HepG2 (cell line): Measurements from ENCODE around the gene RRAS2. TPM values are rescaled to one million over a fixed set of nuclear protein-coding genes. Genes with fewer than 3 reads are reported as not detected.
A peak's percentile ranks its signal among the peaks of the same experiment; 100 is the strongest.

Source experiments
- CBX2 ChIP-seq, 2 experiments: fragments of 200-600 bp in 1 of 2; sonication (generic); formaldehyde crosslinking in 1 of 2; IDR thresholded peaks; 2 replicates each; pipeline versions ENCODE4 v1.7.0 to v1.8.1; 2018 to 2022; ENCODE audit warnings: low read depth in 2 of 2, low read length in 1 of 2, mild to moderate bottlenecking in 1 of 2, missing genetic modification reagents in 1 of 2
- FOXO1 ChIP-seq: sonication (generic); formaldehyde crosslinking; IDR thresholded peaks from 2 replicates; pipeline ENCODE4 v1.4.0; 2020; ENCODE audit warnings: missing genetic modification reagents
- HNRNPLL ChIP-seq: fragments of 200-400 bp; formaldehyde crosslinking; IDR thresholded peaks from 2 replicates; pipeline ENCODE4 v1.6.1; 2017; ENCODE audit warnings: mild to moderate bottlenecking, low read depth, low read length; ENCODE audit not compliant: poor library complexity, severe bottlenecking
- KAT7 ChIP-seq: IDR thresholded peaks from 2 replicates; pipeline ENCODE4 v1.6.1; 2018; ENCODE audit warnings: borderline replicate concordance, missing compliant biosample characterization
- MAZ ChIP-seq, 2 experiments: sonication (generic) in 1 of 2; formaldehyde crosslinking in 1 of 2; IDR thresholded peaks; 2 replicates each; pipeline versions ENCODE4 v1.5.0 to v1.6.1; 2012 to 2020; ENCODE audit warnings: low read depth in 2 of 2, mild to moderate bottlenecking in 2 of 2, borderline replicate concordance in 1 of 2, improper control_type of control experiment in 1 of 2, low read length in 1 of 2, missing genetic modification reagents in 1 of 2, moderate library complexity in 1 of 2
- NFATC3 ChIP-seq: sonication (generic); formaldehyde crosslinking; IDR thresholded peaks from 2 replicates; pipeline ENCODE4 v1.5.1; 2020; ENCODE audit warnings: mild to moderate bottlenecking, missing genetic modification reagents
- POGK ChIP-seq: sonication (generic); formaldehyde crosslinking; conservative IDR thresholded peaks from 2 replicates; pipeline ENCODE4 v1.8.0; 2022; ENCODE audit warnings: mild to moderate bottlenecking, moderate library complexity, missing genetic modification reagents
- RAD21 ChIP-seq: fragments of 450-650 bp; formaldehyde crosslinking; IDR thresholded peaks from 2 replicates; pipeline ENCODE4 v1.5.0; 2020; ENCODE audit warnings: mild to moderate bottlenecking
- SALL1 ChIP-seq: sonication (generic); formaldehyde crosslinking; IDR thresholded peaks from 2 replicates; pipeline ENCODE4 v1.8.0; 2022; ENCODE audit warnings: mild to moderate bottlenecking, missing genetic modification reagents
- SAP130 ChIP-seq: IDR thresholded peaks from 2 replicates; pipeline ENCODE4 v1.6.1; 2016; ENCODE audit warnings: low read depth
- UBTF ChIP-seq: sonication (generic); formaldehyde crosslinking; IDR thresholded peaks from 2 replicates; pipeline ENCODE4 v1.4.0; 2020; ENCODE audit warnings: mild to moderate bottlenecking, missing genetic modification reagents
- ZNF460 ChIP-seq: sonication (generic); formaldehyde crosslinking; IDR thresholded peaks from 2 replicates; pipeline ENCODE4 v1.5.1; 2020; ENCODE audit warnings: missing genetic modification reagents, mild to moderate bottlenecking, borderline replicate concordance
- ZNF619 ChIP-seq: sonication (generic); formaldehyde crosslinking; IDR thresholded peaks from 2 replicates; pipeline ENCODE4 v1.4.0; 2020; ENCODE audit warnings: mild to moderate bottlenecking, missing genetic modification reagents
- ZNF644 ChIP-seq: IDR thresholded peaks from 2 replicates; pipeline ENCODE4 v1.6.1; 2016; ENCODE audit warnings: low read depth
- ZNF724P ChIP-seq: sonication (generic); formaldehyde crosslinking; IDR thresholded peaks from 2 replicates; pipeline ENCODE4 v1.8.0; 2022; ENCODE audit warnings: missing genetic modification reagents, borderline replicate concordance
- ZNF768 ChIP-seq: sonication (generic); formaldehyde crosslinking; IDR thresholded peaks from 2 replicates; pipeline ENCODE4 v1.4.0; 2020; ENCODE audit warnings: missing genetic modification reagents
- ZNF777 ChIP-seq: sonication (generic); formaldehyde crosslinking; IDR thresholded peaks from 2 replicates; pipeline ENCODE4 v1.4.0; 2020; ENCODE audit warnings: missing genetic modification reagents
- ZSCAN25 ChIP-seq: sonication (generic); formaldehyde crosslinking; IDR thresholded peaks from 2 replicates; pipeline ENCODE4 v1.8.0; 2022; ENCODE audit warnings: mild to moderate bottlenecking, missing genetic modification reagents
- polyA plus RNA-seq, 8 experiments: library from polyadenylated mRNA; depleted of rRNA in 3 of 8; stranded (reverse) in 7 of 8; unstranded in 1 of 8; fragments of >200 nt; fragmentation: Illumina TruSeq in 4 of 8; extraction: Trizol in 4 of 8; gene quantifications; 2 replicates each; pipeline versions ENCODE4 v1.2.1 to v1.2.3, GENCODE V29; 2011 to 2016; ENCODE audit warnings: low read depth in 4 of 8, missing spikeins in 1 of 8, mixed read lengths in 1 of 8; ENCODE audit not compliant: insufficient read depth in 1 of 8
- total RNA-seq, 5 experiments: library from RNA; depleted of rRNA; stranded (reverse); fragments of >200 nt; fragmentation: Illumina TruSeq; extraction: Trizol; gene quantifications; 2 replicates each; pipeline ENCODE4 v1.2.3, GENCODE V29; 2016; ENCODE audit warnings: low read depth in 1 of 5
- TF ChIP-seq, protein P1 (sequence below): sonication (generic); formaldehyde crosslinking; IDR thresholded peaks from 2 replicates; pipeline ENCODE4 v1.4.0; 2020; ENCODE audit warnings: missing genetic modification reagents

Gene RRAS2
- total and polyA plus RNA-seq, 2 of the 13 experiments (the other 11 are each of a cell fraction or from before 2014, with no cell fraction given): 19.0 to 44.1 TPM

DNA sequence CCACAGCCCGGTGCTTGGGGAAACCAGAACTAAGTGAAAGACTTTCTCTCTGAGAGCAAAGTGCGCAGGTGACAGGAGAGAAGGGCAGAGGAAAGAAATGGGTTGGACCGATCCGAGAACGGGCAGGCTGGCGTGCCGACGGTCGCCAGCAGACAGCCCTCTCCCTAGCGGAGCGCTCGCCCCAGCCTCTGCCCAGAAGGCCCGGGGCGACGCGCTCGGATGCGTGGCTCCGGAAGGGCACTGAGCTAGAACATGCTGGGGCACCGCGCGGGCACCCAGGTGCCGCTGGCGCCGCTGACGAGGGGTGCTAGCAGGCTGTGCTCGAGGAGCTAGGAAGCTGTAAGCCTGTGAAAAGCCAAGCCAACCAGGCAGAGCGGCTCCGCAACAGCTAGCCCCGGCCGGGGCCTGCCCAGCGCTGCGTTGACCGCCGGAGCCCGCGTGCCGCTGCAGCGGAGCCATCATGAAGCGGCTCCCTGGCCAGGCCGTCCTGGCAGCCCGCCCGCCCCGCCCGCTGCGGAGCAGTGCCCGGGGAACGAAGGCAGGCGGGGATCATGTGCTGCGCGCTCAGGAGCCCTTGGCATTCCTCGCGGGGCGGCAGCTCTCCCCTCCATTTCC lies 22.1 kb upstream of the RRAS2 start (continued):
- TF ChIP-seq KAT7 (CRISPR knock-in tag) (0 out of 2 replicates have a peak, but pooled peaks have one; percentile 34), ZSCAN25 (CRISPR knock-in tag) (no peak), SAP130 (CRISPR knock-in tag) (0 out of 2 replicates have a peak, but pooled peaks have one; percentile 25), SALL1 (CRISPR knock-in tag) (peak; percentile 67; the same call in 1 of the 2 replicates), UBTF (CRISPR knock-in tag) (peak; percentile 92), ZNF619 (no peak), ZNF644 (CRISPR knock-in tag) (0 out of 2 replicates have a peak, but pooled peaks have one; percentile 14), RAD21 (CRISPR knock-in tag) (peak; percentile 10; the same call in 1 of the 2 replicates), POGK (CRISPR knock-in tag) (peak; percentile 81), ZNF768 (CRISPR knock-in tag) (peak; percentile 62; the same call in 1 of the 2 replicates), NFATC3 (no peak), ZNF724P (CRISPR knock-in tag) (peak; percentile 85; the same call in 1 of the 2 replicates), ZNF460 (CRISPR knock-in tag) (no peak), FOXO1 (CRISPR knock-in tag) (0 out of 2 replicates have a peak, but pooled peaks have one; percentile 14), HNRNPLL (peak; percentile 78), MAZ (IDR thresholded peaks at IDR 0.05; ENCODE audit: borderline replicate concordance, low read depth, low read length) (no peak), MAZ (CRISPR knock-in tag; IDR thresholded peaks at IDR 0.05; ENCODE audit: low read depth) (no peak; the same call in 1 of the 2 replicates), CBX2 (IDR thresholded peaks at IDR 0.05; ENCODE audit: low read depth, low read length) (no peak; the same call in 1 of the 2 replicates), CBX2 (CRISPR knock-in tag; IDR thresholded peaks at IDR 0.05; ENCODE audit: low read depth) (0 out of 2 replicates have a peak, but pooled peaks have one; percentile 80), ZNF777 (peak; percentile 58)
- TF ChIP-seq, protein P1, sequence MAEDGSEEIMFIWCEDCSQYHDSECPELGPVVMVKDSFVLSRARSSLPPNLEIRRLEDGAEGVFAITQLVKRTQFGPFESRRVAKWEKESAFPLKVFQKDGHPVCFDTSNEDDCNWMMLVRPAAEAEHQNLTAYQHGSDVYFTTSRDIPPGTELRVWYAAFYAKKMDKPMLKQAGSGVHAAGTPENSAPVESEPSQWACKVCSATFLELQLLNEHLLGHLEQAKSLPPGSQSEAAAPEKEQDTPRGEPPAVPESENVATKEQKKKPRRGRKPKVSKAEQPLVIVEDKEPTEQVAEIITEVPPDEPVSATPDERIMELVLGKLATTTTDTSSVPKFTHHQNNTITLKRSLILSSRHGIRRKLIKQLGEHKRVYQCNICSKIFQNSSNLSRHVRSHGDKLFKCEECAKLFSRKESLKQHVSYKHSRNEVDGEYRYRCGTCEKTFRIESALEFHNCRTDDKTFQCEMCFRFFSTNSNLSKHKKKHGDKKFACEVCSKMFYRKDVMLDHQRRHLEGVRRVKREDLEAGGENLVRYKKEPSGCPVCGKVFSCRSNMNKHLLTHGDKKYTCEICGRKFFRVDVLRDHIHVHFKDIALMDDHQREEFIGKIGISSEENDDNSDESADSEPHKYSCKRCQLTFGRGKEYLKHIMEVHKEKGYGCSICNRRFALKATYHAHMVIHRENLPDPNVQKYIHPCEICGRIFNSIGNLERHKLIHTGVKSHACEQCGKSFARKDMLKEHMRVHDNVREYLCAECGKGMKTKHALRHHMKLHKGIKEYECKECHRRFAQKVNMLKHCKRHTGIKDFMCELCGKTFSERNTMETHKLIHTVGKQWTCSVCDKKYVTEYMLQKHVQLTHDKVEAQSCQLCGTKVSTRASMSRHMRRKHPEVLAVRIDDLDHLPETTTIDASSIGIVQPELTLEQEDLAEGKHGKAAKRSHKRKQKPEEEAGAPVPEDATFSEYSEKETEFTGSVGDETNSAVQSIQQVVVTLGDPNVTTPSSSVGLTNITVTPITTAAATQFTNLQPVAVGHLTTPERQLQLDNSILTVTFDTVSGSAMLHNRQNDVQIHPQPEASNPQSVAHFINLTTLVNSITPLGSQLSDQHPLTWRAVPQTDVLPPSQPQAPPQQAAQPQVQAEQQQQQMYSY: peak; percentile 92
